IPS-20b (cell line): ENCODE results near the gene CEP57.
"Not testable (repeated sequence)": the region's sequence is repeated elsewhere in the genome, so short reads cannot be mapped to it uniquely, and the experiment has no call there.

Experiments used
- H3K27ac ChIP-seq: one replicate; pipeline ENCODE4 v1.5.1; 2013; ENCODE audit warnings: low read length
- H3K27me3 ChIP-seq: 2 replicates; pipeline ENCODE4 v1.6.1; 2013; ENCODE audit warnings: mild to moderate bottlenecking, low read length, inconsistent platforms; ENCODE audit not compliant: insufficient read depth
- H3K36me3 ChIP-seq: 2 replicates; pipeline ENCODE4 v1.6.1; 2013; ENCODE audit warnings: low read depth, mild to moderate bottlenecking, inconsistent platforms, low read length, moderate library complexity; ENCODE audit not compliant: insufficient read depth
- H3K4me1 ChIP-seq: 2 replicates; pipeline ENCODE4 v1.6.1; 2013; ENCODE audit warnings: mild to moderate bottlenecking, control low read depth, inconsistent platforms, low read length, moderate library complexity; ENCODE audit not compliant: insufficient read depth
- H3K4me3 ChIP-seq: 2 replicates; pipeline ENCODE4 v1.5.1; 2013; ENCODE audit warnings: mild to moderate bottlenecking, low read length, inconsistent platforms
- H3K9ac ChIP-seq: 2 replicates; pipeline ENCODE4 v1.6.1; 2013; ENCODE audit warnings: low read depth, mild to moderate bottlenecking, inconsistent platforms, low read length, moderate library complexity
- H3K9me3 ChIP-seq: 2 replicates; pipeline ENCODE4 v1.6.1; 2013; ENCODE audit warnings: mild to moderate bottlenecking, low read depth, low read length, inconsistent platforms; ENCODE audit not compliant: insufficient read depth

CEP57 gene

DNA sequence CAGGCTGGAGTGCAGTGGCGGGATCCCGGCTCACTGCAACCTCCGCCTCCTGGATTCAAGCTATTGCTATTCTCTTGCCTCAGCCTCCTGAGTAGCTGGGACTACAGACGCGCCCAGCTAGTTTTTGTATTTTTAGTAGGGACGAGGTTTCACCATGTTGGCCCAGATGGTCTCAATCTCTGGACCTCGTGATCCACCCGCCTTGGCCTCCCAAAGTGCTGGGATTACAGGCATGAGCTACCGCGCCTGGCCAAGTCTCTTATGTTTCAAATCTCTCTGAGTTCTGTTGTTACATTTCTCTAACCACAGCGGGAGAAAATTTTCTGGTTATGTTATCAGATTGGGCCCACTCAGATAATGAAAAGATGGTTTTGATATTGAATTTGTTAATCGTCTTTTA lies 10.1 kb downstream of the CEP57 start:
- H3K9me3 ChIP-seq: peaks cover 7% of the 10 kb centered on the region; the same call in 1 of the 2 replicates
- H3K36me3 ChIP-seq: peaks cover 64% of the 10 kb centered on the region
- H3K4me3 ChIP-seq: no peak overlapping the region
- no peaks in the 10 kb centered on the region for H3K27me3 ChIP-seq
- no peak overlapping the region for H3K9ac ChIP-seq
- H3K27ac ChIP-seq: no peak overlapping the region
- H3K4me1 ChIP-seq: no peaks in the 10 kb centered on the region

DNA sequence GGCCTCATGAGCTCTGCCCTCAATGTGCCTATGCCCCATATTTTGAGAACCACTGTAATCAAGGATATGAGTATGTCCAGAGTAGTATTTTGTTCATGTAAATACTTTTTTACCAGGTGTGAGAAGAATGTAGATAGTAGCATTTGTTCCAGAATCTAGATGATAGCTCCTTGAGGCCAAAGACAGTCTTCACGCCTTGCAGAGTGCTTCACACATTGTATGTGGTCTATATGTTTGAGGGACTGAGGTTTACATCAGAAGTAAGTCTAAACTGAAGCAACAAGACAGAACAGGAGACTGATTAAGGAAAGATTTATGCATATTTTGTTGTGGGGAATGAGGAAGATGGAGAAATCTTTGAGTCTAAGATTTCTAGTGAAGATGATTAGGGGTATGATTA lies 12.5 kb downstream of the CEP57 start:
- Histone ChIP-seq H3K4me1 (no peaks in the 10 kb centered on the region), H3K36me3 (peaks cover 81% of the 10 kb centered on the region), H3K27me3 (no peaks in the 10 kb centered on the region), H3K9ac (no peak overlapping the region), H3K4me3 (no peak overlapping the region), H3K27ac (no peak overlapping the region), H3K9me3 (peaks cover 23% of the 10 kb centered on the region)

DNA sequence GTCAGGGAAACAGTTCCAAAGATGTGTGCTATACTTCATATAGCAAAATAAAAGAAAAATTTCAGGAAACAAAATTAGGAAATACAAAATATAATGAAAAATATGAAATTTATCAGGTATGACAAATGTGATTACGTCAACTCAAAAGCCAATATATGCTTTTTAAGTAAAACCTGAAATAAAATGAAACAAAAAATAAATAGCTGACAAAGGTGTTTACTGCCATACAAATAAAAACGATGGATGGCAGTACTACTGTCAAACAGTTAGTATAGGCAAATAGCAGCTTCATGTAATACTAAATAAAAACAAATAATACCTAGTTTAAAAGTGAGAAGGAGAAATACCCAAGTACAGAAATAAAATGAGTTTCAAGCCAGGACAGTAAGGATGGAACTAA lies 13.7 kb downstream of the CEP57 start:
- peaks cover 79% of the 10 kb centered on the region for H3K36me3 ChIP-seq
- no peak overlapping the region for H3K9ac ChIP-seq
- H3K27me3 ChIP-seq: no peaks in the 10 kb centered on the region
- peaks cover 23% of the 10 kb centered on the region for H3K9me3 ChIP-seq
- H3K4me3 ChIP-seq: no peak overlapping the region
- no peak overlapping the region for H3K27ac ChIP-seq
- no peaks in the 10 kb centered on the region for H3K4me1 ChIP-seq

DNA sequence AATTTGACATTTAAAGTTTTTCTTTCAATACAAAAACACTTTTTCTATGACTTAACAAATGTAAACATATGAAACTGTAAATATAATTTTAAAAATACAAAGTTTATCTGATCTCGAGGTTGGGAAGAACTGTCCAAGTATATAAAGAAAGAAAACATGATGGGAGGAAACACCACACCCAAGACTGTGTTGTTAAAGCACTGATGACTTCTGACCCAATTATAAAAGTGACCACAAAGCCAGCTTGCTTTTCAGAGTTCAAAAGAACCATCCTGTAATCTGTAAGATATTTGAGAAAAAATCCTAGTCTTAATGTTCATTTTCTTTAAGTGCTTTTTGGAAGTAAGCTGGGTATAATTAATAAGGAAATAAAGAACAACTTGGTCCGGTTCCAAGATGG lies 15.6 kb downstream of the CEP57 start:
- Histone ChIP-seq H3K4me3 (no peak overlapping the region), H3K9ac (no peak overlapping the region), H3K9me3 (peaks cover 23% of the 10 kb centered on the region), H3K27ac (no peak overlapping the region), H3K36me3 (peaks cover 60% of the 10 kb centered on the region), H3K27me3 (no peaks in the 10 kb centered on the region), H3K4me1 (no peaks in the 10 kb centered on the region)

DNA sequence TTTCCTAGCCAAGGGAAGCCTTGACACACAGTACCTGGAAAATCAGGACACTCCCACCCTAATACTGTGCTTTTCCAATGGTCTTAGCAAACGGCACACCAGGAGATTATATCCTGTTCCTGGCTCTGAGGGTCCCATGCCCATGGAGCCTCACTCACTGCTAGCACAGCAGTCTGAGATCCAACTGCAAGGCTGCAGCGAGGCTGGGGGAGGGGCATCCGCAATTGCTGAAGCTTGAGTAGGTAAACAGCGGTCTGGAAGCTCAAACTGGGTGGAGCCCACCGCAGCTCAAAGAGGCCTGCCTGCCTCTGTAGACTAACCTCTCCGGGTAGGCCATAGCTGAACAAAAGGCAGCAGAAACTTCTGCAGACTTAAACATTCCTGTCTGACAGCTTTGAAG lies 16.2 kb downstream of the CEP57 start:
- not testable (repeated sequence) for H3K9ac ChIP-seq, H3K4me1 ChIP-seq, H3K4me3 ChIP-seq, H3K27ac ChIP-seq, H3K27me3 ChIP-seq
- peaks cover 54% of the 10 kb centered on the region for H3K36me3 ChIP-seq
- peaks cover 23% of the 10 kb centered on the region for H3K9me3 ChIP-seq

DNA sequence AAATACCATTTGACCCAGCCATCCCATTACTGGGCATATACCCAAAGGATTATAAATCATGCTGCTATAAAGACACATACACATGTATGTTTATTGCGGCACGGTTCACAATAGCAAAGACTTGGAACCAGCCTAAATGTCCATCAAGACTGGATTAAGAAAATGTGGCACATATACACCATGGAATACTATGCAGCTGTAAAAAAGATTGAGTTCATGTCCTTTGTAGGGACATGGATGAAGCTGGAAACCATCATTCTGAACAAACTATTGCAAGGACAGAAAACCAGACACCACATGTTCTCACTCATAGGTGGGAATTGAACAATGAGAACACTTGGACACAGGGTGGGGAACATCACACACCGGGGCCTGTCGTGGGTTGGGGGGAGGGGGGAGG lies 20.8 kb downstream of the CEP57 start:
- H3K4me1 ChIP-seq: not testable (repeated sequence)

DNA sequence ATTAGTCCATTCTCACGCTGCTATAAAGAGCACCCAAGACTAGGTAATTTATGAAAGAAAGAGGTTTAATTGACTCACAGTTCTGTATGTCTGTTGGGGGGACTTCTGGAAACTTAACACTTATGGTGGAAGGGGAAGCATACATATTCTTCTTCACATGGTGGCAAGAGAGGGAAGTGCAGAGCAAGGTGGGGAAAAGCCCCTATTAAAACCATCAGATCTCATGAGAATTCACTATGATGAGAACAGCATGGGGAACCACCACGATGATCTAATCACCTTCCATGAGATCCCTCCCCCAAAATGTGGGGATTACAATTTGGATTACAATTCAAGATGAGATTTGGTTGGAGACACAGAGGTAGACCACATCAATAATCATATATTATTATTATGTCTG lies 25.7 kb downstream of the CEP57 start:
- Histone ChIP-seq H3K27ac (no peak overlapping the region), H3K4me1 (no peaks in the 10 kb centered on the region), H3K9ac (no peak overlapping the region), H3K4me3 (no peak overlapping the region), H3K36me3 (peaks cover 70% of the 10 kb centered on the region), H3K9me3 (no peaks in the 10 kb centered on the region), H3K27me3 (no peaks in the 10 kb centered on the region)

More for the DNA sequence above, 20.8 kb downstream of the CEP57 start:
- not testable (repeated sequence) for H3K27ac ChIP-seq, H3K27me3 ChIP-seq, H3K9ac ChIP-seq, H3K4me3 ChIP-seq
- Histone ChIP-seq H3K9me3 (peaks cover 11% of the 10 kb centered on the region), H3K36me3 (peaks cover 42% of the 10 kb centered on the region)

DNA sequence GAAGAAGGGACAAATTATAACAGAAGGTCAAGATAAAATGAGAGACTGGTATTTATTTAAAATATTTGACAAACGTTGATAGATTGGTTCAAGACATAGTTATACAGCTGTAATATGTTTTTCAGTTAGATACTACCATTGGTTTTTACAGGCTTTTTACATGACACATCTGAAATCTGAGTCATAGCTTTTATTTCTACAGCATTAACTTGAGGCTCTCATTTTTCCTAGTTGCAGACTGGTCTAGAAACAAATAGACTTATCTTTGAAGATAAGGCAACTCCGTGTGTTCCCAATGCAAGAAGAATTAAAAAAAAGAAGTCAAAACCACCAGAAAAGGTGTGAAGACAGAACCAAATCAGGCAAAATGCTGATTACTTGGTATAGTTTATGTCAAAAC lies 31.3 kb downstream of the CEP57 start:
- no peak overlapping the region for H3K9ac ChIP-seq
- no peaks in the 10 kb centered on the region for H3K9me3 ChIP-seq
- no peaks in the 10 kb centered on the region for H3K27me3 ChIP-seq
- no peaks in the 10 kb centered on the region for H3K4me1 ChIP-seq
- H3K27ac ChIP-seq: no peak overlapping the region
- H3K4me3 ChIP-seq: no peak overlapping the region
- H3K36me3 ChIP-seq: peaks cover 79% of the 10 kb centered on the region

DNA sequence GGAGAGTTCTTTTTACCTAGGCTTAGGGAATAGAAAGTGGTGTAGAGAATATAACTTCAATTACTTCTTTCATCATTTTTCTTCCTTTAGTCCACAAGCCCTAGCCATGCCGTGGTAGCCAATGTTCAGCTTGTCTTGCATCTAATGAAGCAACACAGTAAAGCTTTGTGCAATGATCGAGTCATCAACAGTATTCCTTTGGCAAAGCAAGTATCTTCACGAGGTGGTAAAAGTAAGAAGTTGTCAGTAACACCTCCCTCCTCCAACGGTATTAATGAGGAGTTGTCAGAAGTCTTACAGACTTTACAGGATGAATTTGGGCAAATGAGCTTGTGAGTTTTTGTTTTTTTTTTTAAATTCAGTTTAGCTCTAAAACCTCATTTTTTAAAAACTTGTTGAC lies 37.4 kb downstream of the CEP57 start:
- H3K27me3 ChIP-seq: no peaks in the 10 kb centered on the region
- no peak overlapping the region for H3K4me3 ChIP-seq
- no peak overlapping the region for H3K9ac ChIP-seq
- no peak overlapping the region for H3K27ac ChIP-seq
- H3K4me1 ChIP-seq: no peaks in the 10 kb centered on the region
- H3K36me3 ChIP-seq: peaks cover 81% of the 10 kb centered on the region
- no peaks in the 10 kb centered on the region for H3K9me3 ChIP-seq

DNA sequence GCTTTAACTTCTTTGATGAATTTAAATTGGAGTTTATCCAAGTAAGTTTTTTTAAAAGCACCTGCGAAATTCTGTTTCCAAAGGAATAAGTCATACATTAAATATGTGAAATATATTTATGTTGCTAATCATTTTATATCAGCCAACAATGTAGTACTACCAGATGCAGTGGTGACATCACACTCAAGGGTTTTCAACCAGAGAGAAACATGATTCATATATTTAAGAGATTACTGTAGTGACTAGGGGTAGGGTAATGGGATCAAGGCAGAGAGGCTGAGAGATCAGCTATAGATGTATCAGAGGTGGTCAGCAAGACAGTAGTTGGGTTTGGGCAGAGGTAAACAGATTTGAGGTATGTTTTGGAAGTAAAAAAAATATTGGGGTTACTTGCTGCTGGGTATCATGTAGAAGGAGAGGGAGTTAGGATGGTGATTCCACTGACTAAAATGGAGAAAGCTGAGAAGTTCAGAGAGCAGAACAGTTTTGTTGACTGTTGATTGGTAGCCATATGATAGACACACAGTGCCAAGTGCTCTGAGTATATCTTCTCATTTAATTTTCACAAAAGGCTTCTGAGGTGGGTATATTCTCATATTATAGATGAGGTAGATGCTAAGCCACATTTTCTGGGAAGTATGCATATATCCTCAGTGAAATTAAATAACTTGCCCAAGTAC lies 39.4 kb downstream of the CEP57 start:
- H3K4me1 ChIP-seq: no peaks in the 10 kb centered on the region
- H3K4me3 ChIP-seq: no peak overlapping the region
- H3K9me3 ChIP-seq: no peaks in the 10 kb centered on the region
- no peak overlapping the region for H3K9ac ChIP-seq
- no peak overlapping the region for H3K27ac ChIP-seq
- peaks cover 84% of the 10 kb centered on the region for H3K36me3 ChIP-seq
- no peaks in the 10 kb centered on the region for H3K27me3 ChIP-seq

DNA sequence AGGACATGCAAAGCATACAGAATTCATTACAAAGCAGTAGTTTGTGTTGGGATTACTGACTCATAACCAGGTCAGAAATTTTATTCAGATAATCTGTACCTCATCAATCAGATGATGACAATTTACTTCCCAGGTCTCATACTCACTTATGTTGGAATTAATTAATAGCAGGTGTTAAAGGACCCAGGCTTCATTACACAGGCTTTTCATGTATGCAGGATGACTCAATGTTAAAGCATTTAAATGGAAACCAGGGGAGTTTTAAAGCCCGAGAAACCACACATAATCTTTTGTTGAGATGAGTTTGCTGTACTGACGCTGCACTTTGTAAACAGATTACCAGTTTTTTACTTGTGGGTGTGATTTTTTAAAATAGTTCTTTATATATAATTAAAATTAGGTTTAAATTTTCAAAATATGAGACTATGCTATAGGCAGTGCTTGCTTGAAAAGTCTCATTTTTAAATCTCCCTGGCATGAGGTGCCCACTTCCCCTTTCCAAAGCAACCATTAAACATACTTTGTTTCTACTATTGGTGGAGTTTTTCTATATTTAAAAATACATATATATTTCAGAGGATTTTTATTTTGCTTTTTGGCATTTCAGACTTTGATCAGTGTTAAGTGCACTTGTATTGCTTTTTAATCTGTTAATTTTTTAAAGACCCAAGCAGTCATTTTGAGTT lies 41.0 kb downstream of the CEP57 start:
- Histone ChIP-seq H3K36me3 (peaks cover 90% of the 10 kb centered on the region), H3K27ac (no peak overlapping the region), H3K4me3 (no peak overlapping the region), H3K9ac (no peak overlapping the region), H3K27me3 (no peaks in the 10 kb centered on the region), H3K9me3 (no peaks in the 10 kb centered on the region), H3K4me1 (no peaks in the 10 kb centered on the region)

DNA sequence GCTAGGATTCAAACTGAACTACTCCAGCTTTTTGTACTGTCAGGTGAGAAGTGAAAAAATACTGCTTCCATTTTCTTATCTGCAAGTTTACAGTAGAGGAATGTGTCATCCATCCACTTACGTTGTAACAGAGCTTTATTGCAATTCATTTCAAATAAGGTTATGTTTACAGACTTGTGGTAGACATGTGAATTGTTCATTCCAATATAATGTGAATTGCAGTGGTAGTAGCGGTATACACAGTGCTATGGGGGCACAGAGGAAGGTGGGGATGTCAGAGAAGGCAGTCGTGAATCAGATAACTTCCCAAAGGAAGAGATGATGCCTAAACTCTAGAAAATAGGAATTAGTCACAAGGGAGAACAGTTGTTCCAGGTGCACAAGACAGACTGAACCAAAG lies 42.5 kb downstream of the CEP57 start:
- peaks cover 93% of the 10 kb centered on the region for H3K36me3 ChIP-seq
- no peaks in the 10 kb centered on the region for H3K9me3 ChIP-seq
- no peaks in the 10 kb centered on the region for H3K4me1 ChIP-seq
- no peak overlapping the region for H3K9ac ChIP-seq
- no peak overlapping the region for H3K4me3 ChIP-seq
- no peak overlapping the region for H3K27ac ChIP-seq
- H3K27me3 ChIP-seq: no peaks in the 10 kb centered on the region
